ENCODE data around the gene MLXIP.
A peak's percentile ranks its signal among the peaks of the same experiment; 100 is the strongest.

Gene MLXIP

GRCh38 chr12:122086641-122087285 lies 8.2 kb downstream of the MLXIP start:
- Histone ChIP-seq H3K27ac (ENCODE audit: insufficient read depth, low read length, poor library complexity, severe bottlenecking) (no peak overlapping the region), H3K4me1 (ENCODE audit: control insufficient read depth, insufficient read depth, low read length, poor library complexity, severe bottlenecking) (peaks cover 37% of the 10 kb centered on the region)

GRCh38 chr12:122087431-122088178 lies 9.0 kb downstream of the MLXIP start:
- H3K9me3 ChIP-seq (ENCODE audit: control insufficient read depth, low read length), result no peaks in the 10 kb centered on the region
- no peak overlapping the region for H3K27ac ChIP-seq (ENCODE audit: insufficient read depth, low read length, poor library complexity, severe bottlenecking)
- H3K4me3 ChIP-seq (ENCODE audit: insufficient read depth, low read depth, low read length, poor library complexity, severe bottlenecking), result no peak overlapping the region
- DNase-seq, result no peak
- no peaks in the 10 kb centered on the region for H3K27me3 ChIP-seq (replicated peaks; ENCODE audit: control insufficient read depth, insufficient read depth, low read length, poor library complexity, severe bottlenecking)
- peaks cover 12% of the 10 kb centered on the region for H3K36me3 ChIP-seq (ENCODE audit: control insufficient read depth, insufficient read depth, low read length)
- H3K4me1 ChIP-seq (ENCODE audit: control insufficient read depth, insufficient read depth, low read length, poor library complexity, severe bottlenecking), result peaks cover 33% of the 10 kb centered on the region

More at GRCh38 chr12:122086641-122087285, 8.2 kb downstream of the MLXIP start:
- Histone ChIP-seq H3K9me3 (ENCODE audit: control insufficient read depth, low read length) (no peaks in the 10 kb centered on the region), H3K4me3 (ENCODE audit: insufficient read depth, low read depth, low read length, poor library complexity, severe bottlenecking) (no peak overlapping the region), H3K27me3 (replicated peaks; ENCODE audit: control insufficient read depth, insufficient read depth, low read length, poor library complexity, severe bottlenecking) (no peaks in the 10 kb centered on the region), H3K36me3 (ENCODE audit: control insufficient read depth, insufficient read depth, low read length) (peaks cover 12% of the 10 kb centered on the region)
- no peak for DNase-seq

- Histone ChIP-seq H3K4me1 (ENCODE audit: control insufficient read depth, insufficient read depth, low read length, poor library complexity, severe bottlenecking) (peaks cover 33% of the 10 kb centered on the region), H3K27me3 (replicated peaks; ENCODE audit: control insufficient read depth, insufficient read depth, low read length, poor library complexity, severe bottlenecking) (no peaks in the 10 kb centered on the region), H3K9me3 (ENCODE audit: control insufficient read depth, low read length) (no peaks in the 10 kb centered on the region), H3K27ac (ENCODE audit: insufficient read depth, low read length, poor library complexity, severe bottlenecking) (no peak overlapping the region), H3K36me3 (ENCODE audit: control insufficient read depth, insufficient read depth, low read length) (peaks cover 12% of the 10 kb centered on the region), H3K4me3 (ENCODE audit: insufficient read depth, low read depth, low read length, poor library complexity, severe bottlenecking) (no peak overlapping the region)
- DNase-seq, result no peak
Measured at GRCh38 chr12:122088179-122088810, 9.7 kb downstream of the MLXIP start.

- H3K27me3 ChIP-seq (replicated peaks; ENCODE audit: control insufficient read depth, insufficient read depth, low read length, poor library complexity, severe bottlenecking), result no peaks in the 10 kb centered on the region
- DNase-seq, result no peak
- H3K9me3 ChIP-seq (ENCODE audit: control insufficient read depth, low read length), result no peaks in the 10 kb centered on the region
- H3K4me3 ChIP-seq (ENCODE audit: insufficient read depth, low read depth, low read length, poor library complexity, severe bottlenecking), result no peak overlapping the region
- peaks cover 8% of the 10 kb centered on the region for H3K36me3 ChIP-seq (ENCODE audit: control insufficient read depth, insufficient read depth, low read length)
- peaks cover 33% of the 10 kb centered on the region for H3K4me1 ChIP-seq (ENCODE audit: control insufficient read depth, insufficient read depth, low read length, poor library complexity, severe bottlenecking)
- H3K27ac ChIP-seq (ENCODE audit: insufficient read depth, low read length, poor library complexity, severe bottlenecking), result no peak overlapping the region
Measured at GRCh38 chr12:122089077-122089476, 10.5 kb downstream of the MLXIP start.

- Histone ChIP-seq H3K36me3 (ENCODE audit: control insufficient read depth, insufficient read depth, low read length) (peaks cover 3% of the 10 kb centered on the region), H3K4me3 (ENCODE audit: insufficient read depth, low read depth, low read length, poor library complexity, severe bottlenecking) (no peak overlapping the region), H3K4me1 (ENCODE audit: control insufficient read depth, insufficient read depth, low read length, poor library complexity, severe bottlenecking) (peaks cover 28% of the 10 kb centered on the region), H3K27me3 (replicated peaks; ENCODE audit: control insufficient read depth, insufficient read depth, low read length, poor library complexity, severe bottlenecking) (no peaks in the 10 kb centered on the region), H3K9me3 (ENCODE audit: control insufficient read depth, low read length) (no peaks in the 10 kb centered on the region), H3K27ac (ENCODE audit: insufficient read depth, low read length, poor library complexity, severe bottlenecking) (no peak overlapping the region)
- DNase-seq, result no peak
Measured at GRCh38 chr12:122090759-122091515, 12.4 kb downstream of the MLXIP start.

- H3K27ac ChIP-seq (ENCODE audit: insufficient read depth, low read length, poor library complexity, severe bottlenecking), result no peak overlapping the region
- no peak overlapping the region for H3K4me3 ChIP-seq (ENCODE audit: insufficient read depth, low read depth, low read length, poor library complexity, severe bottlenecking)
- no peaks in the 10 kb centered on the region for H3K36me3 ChIP-seq (ENCODE audit: control insufficient read depth, insufficient read depth, low read length)
- no peak for DNase-seq
- no peaks in the 10 kb centered on the region for H3K9me3 ChIP-seq (ENCODE audit: control insufficient read depth, low read length)
- no peaks in the 10 kb centered on the region for H3K27me3 ChIP-seq (replicated peaks; ENCODE audit: control insufficient read depth, insufficient read depth, low read length, poor library complexity, severe bottlenecking)
- peaks cover 21% of the 10 kb centered on the region for H3K4me1 ChIP-seq (ENCODE audit: control insufficient read depth, insufficient read depth, low read length, poor library complexity, severe bottlenecking)
Measured at GRCh38 chr12:122093098-122093883, 14.7 kb downstream of the MLXIP start.

GRCh38 chr12:122094137-122094734 lies 15.7 kb downstream of the MLXIP start:
- Histone ChIP-seq H3K9me3 (ENCODE audit: control insufficient read depth, low read length) (no peaks in the 10 kb centered on the region), H3K4me1 (ENCODE audit: control insufficient read depth, insufficient read depth, low read length, poor library complexity, severe bottlenecking) (peaks cover 30% of the 10 kb centered on the region), H3K36me3 (ENCODE audit: control insufficient read depth, insufficient read depth, low read length) (no peaks in the 10 kb centered on the region), H3K27ac (ENCODE audit: insufficient read depth, low read length, poor library complexity, severe bottlenecking) (peak overlapping the region; percentile 31), H3K4me3 (ENCODE audit: insufficient read depth, low read depth, low read length, poor library complexity, severe bottlenecking) (no peak overlapping the region), H3K27me3 (replicated peaks; ENCODE audit: control insufficient read depth, insufficient read depth, low read length, poor library complexity, severe bottlenecking) (no peaks in the 10 kb centered on the region)
- DNase-seq, result no peak

- H3K4me3 ChIP-seq (ENCODE audit: insufficient read depth, low read depth, low read length, poor library complexity, severe bottlenecking), result no peak overlapping the region
- no peaks in the 10 kb centered on the region for H3K27me3 ChIP-seq (replicated peaks; ENCODE audit: control insufficient read depth, insufficient read depth, low read length, poor library complexity, severe bottlenecking)
- peaks cover 37% of the 10 kb centered on the region for H3K4me1 ChIP-seq (ENCODE audit: control insufficient read depth, insufficient read depth, low read length, poor library complexity, severe bottlenecking)
- H3K36me3 ChIP-seq (ENCODE audit: control insufficient read depth, insufficient read depth, low read length), result no peaks in the 10 kb centered on the region
- DNase-seq, result no peak
- no peaks in the 10 kb centered on the region for H3K9me3 ChIP-seq (ENCODE audit: control insufficient read depth, low read length)
- peak overlapping the region; percentile 31 for H3K27ac ChIP-seq (ENCODE audit: insufficient read depth, low read length, poor library complexity, severe bottlenecking)
Measured at GRCh38 chr12:122094735-122095631, 16.4 kb downstream of the MLXIP start.
